B cell (primary cell): ENCODE measurements around the gene SLC35F3. TPM values are rescaled to one million over a fixed set of nuclear protein-coding genes. Genes with fewer than 3 reads are reported as not detected.

Source experiments
- ATAC-seq: fragments of 200-7000 bp; cut with Tn5 transposase; one replicate; pipeline ENCODE4 v1.10.0; 2021; ENCODE audit warnings: low read depth, mild to moderate bottlenecking, moderate number of reproducible peaks, moderate library complexity
- CTCF ChIA-PET: fragments of 350-600 bp; sonication (Branson Sonifier 250); formaldehyde crosslinking; loops from one replicate; lab custom pipeline; 2021; ENCODE audit warnings: antibody characterized with exemption, inconsistent platforms; lab: Charles Lee
- POLR2A ChIA-PET: fragments of 350-600 bp; sonication (Branson Sonifier 250); formaldehyde crosslinking; loops from one replicate; lab custom pipeline; 2021; ENCODE audit warnings: antibody characterized with exemption; lab: Charles Lee
- DNase-seq: peaks from one replicate; pipeline ENCODE4 v3.0.0; 2013
- H2AFZ ChIP-seq: 2 replicates; pipeline ENCODE4 v1.6.1; 2012; ENCODE audit warnings: mild to moderate bottlenecking, low read depth, low read length; ENCODE audit not compliant: insufficient read depth, poor library complexity, severe bottlenecking
- H3K27ac ChIP-seq, 2 donors: 1 replicate in 1 of 2; 2 replicates in 1 of 2; pipeline ENCODE4 v1.5.1; 2012 to 2013; ENCODE audit warnings: low read length in 2 of 2, mild to moderate bottlenecking in 2 of 2, moderate library complexity in 1 of 2
- H3K27me3 ChIP-seq, 4 experiments: fragments of 200-600 bp in 1 of 4; sonication (generic) in 1 of 4; replicated peaks in 1 of 4; 1 replicate in 2 of 4; 2 replicates in 2 of 4; pipeline versions ENCODE4 v1.6.1 to v1.7.0; 2013 to 2016; ENCODE audit warnings: low read length in 3 of 4, mild to moderate bottlenecking in 2 of 4, mixed read lengths in 1 of 4, moderate library complexity in 1 of 4; ENCODE audit not compliant: insufficient read depth in 4 of 4, control insufficient read depth in 3 of 4; ENCODE audit errors: control extremely low read depth in 1 of 4
- H3K36me3 ChIP-seq, 2 experiments: replicated peaks in 1 of 2; 1 replicate in 1 of 2; 2 replicates in 1 of 2; pipeline versions ENCODE4 v1.6.1 to v1.7.1; 2013; ENCODE audit warnings: low read length in 1 of 2; ENCODE audit not compliant: insufficient read depth in 2 of 2, control insufficient read depth in 1 of 2; ENCODE audit errors: control extremely low read depth in 1 of 2, extremely low read depth in 1 of 2
- H3K4me1 ChIP-seq, 2 donors: fragments of 200-600 bp in 1 of 2; sonication (generic) in 1 of 2; 1 replicate in 1 of 2; 2 replicates in 1 of 2; pipeline versions ENCODE4 v1.5.1 to v1.6.1; 2013 to 2017; ENCODE audit warnings: low read length in 2 of 2; ENCODE audit not compliant: control insufficient read depth in 2 of 2, insufficient read depth in 2 of 2
- H3K4me2 ChIP-seq: replicated peaks from 2 replicates; pipeline ENCODE3; 2012; ENCODE audit warnings: mild to moderate bottlenecking, low read depth, low read length; ENCODE audit not compliant: poor library complexity, severe bottlenecking
- H3K4me3 ChIP-seq, 5 experiments: fragments of 200-600 bp in 1 of 5; sonication (generic) in 1 of 5; 1 replicate in 3 of 5; 2 replicates in 2 of 5; pipeline versions ENCODE4 v1.5.1 to v1.7.0; 2011 to 2016; ENCODE audit warnings: low read length in 4 of 5, mild to moderate bottlenecking in 4 of 5, low read depth in 2 of 5, control low read depth in 1 of 5, moderate library complexity in 1 of 5; ENCODE audit not compliant: insufficient read depth in 1 of 5; ENCODE audit errors: control extremely low read depth in 1 of 5, extremely low read depth in 1 of 5
- H3K79me2 ChIP-seq: fragments of 200-600 bp; sonication (generic); one replicate; pipeline ENCODE4 v1.6.0; 2016; ENCODE audit warnings: low read length; ENCODE audit not compliant: control insufficient read depth, insufficient read depth
- H3K9ac ChIP-seq: fragments of 200-600 bp; sonication (generic); 2 replicates; pipeline ENCODE4 v1.6.1; 2017; ENCODE audit warnings: mild to moderate bottlenecking, low read length, moderate library complexity
- H3K9me3 ChIP-seq, 3 donors: one replicate each; pipeline versions ENCODE4 v1.6.1 to v1.7.1; 2013; ENCODE audit warnings: low read length in 2 of 3; ENCODE audit not compliant: control insufficient read depth in 2 of 3, insufficient read depth in 1 of 3; ENCODE audit errors: control extremely low read depth in 1 of 3
- H4K20me1 ChIP-seq: 2 replicates; pipeline ENCODE4 v1.6.0; 2012; ENCODE audit warnings: mild to moderate bottlenecking, low read length; ENCODE audit not compliant: insufficient read depth, control insufficient read depth, poor library complexity, severe bottlenecking
- H3K27ac Mint-ChIP-seq: one replicate; pipeline ENCODE4 v1.8.0; 2021; ENCODE audit warnings: mixed read lengths
- H3K27me3 Mint-ChIP-seq: one replicate; pipeline ENCODE4 v1.8.0; 2021; ENCODE audit warnings: mixed read lengths
- H3K4me1 Mint-ChIP-seq: one replicate; pipeline ENCODE4 v1.8.0; 2021; ENCODE audit warnings: mixed read lengths
- H3K4me3 Mint-ChIP-seq: one replicate; pipeline ENCODE4 v1.8.0; 2021; ENCODE audit warnings: mixed read lengths
- H3K9me3 Mint-ChIP-seq: one replicate; pipeline ENCODE4 v1.8.0; 2022; ENCODE audit warnings: mixed read lengths; ENCODE audit not compliant: insufficient read depth
- EZH2 ChIP-seq: IDR thresholded peaks from 2 replicates; pipeline ENCODE4 v1.6.1; 2012; ENCODE audit warnings: borderline replicate concordance, low read depth, mild to moderate bottlenecking, moderate library complexity, low read length; ENCODE audit not compliant: insufficient read depth, poor library complexity, severe bottlenecking
- WGBS: methylation state at CpG from one replicate; pipeline ENCODE4 v1.1.5; 2013; ENCODE audit warnings: missing lambda C conversion rate; ENCODE audit not compliant: insufficient coverage; 5-methylcytosine and 5-hydroxymethylcytosine counted together
- intact Hi-C: fragments of 100-400 bp; cut with micrococcal nuclease; formaldehyde crosslinking; loops from one replicate; pipeline ENCODE4 v1.10.0; 2022
- polyA plus RNA-seq: library from polyadenylated mRNA; depleted of rRNA; stranded (reverse); fragments of >200 nt; gene quantifications from 2 replicates; pipeline ENCODE4 v1.2.3, GENCODE V29; 2012
- total RNA-seq, 2 donors: library from RNA; stranded (reverse); fragments of 120-200 nt in 1 of 2; gene quantifications; 1 replicate in 1 of 2; 2 replicates in 1 of 2; pipeline versions ENCODE4 v1.2.3 to v1.2.4, GENCODE V29; 2013 to 2022
- TF ChIP-seq, protein P1 (sequence below): fragments of 200-600 bp; IDR thresholded peaks from one replicate; pipeline ENCODE4 v1.8.0; 2022; ENCODE audit warnings: antibody characterized with exemption, mild to moderate bottlenecking

SLC35F3 gene
- total and polyA plus RNA-seq, 2 donors (not counting 1 experiment from before 2014, with no cell fraction given) = not detected

DNA sequence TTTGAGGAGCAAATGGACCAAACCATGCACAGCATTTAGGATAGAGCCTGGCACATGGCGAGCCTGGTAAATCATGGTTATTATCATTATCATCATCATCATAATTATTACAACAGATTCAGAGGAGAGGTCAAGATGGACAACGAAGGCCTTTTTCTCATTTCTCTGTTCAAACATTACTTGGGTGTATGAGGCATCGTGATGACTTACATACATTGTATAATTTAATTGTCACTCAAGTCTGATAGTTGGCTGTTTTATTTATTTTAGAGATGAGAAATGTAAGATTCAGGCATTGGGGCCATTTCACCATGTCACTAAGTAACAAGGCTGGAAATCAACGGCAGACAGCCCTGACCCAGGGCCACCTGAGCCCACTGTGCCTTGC is 68.1 kb downstream of the SLC35F3 start:
- Mint-ChIP-seq H3K4me1 (no peaks in the 10 kb centered on the region), H3K9me3 (no peaks in the 10 kb centered on the region), H3K27me3 (peaks cover 4% of the 10 kb centered on the region), H3K4me3 (no peak overlapping the region), H3K27ac (no peak overlapping the region)
- H3K4me1 ChIP-seq = no peaks in the 10 kb centered on the region
- no peaks in the 10 kb centered on the region for H3K9me3 ChIP-seq
- intact Hi-C loops = no loop called here
- no peak for ATAC-seq
- H3K79me2 ChIP-seq = no peaks in the 10 kb centered on the region
- CTCF ChIA-PET = no interaction called here
- no peak overlapping the region for H3K4me3 ChIP-seq
- H3K9ac ChIP-seq = no peak overlapping the region
- WGBS = 100% methylated on average over 1 of the region's 4 CpGs
- DNase-seq = no peak
- H3K36me3 ChIP-seq = no peaks in the 10 kb centered on the region
- no peak overlapping the region for H3K27ac ChIP-seq
- no peaks in the 10 kb centered on the region for H3K27me3 ChIP-seq
- no peak overlapping the region for H3K4me2 ChIP-seq
- H2AFZ ChIP-seq = no peak overlapping the region
- TF ChIP-seq, protein P1, sequence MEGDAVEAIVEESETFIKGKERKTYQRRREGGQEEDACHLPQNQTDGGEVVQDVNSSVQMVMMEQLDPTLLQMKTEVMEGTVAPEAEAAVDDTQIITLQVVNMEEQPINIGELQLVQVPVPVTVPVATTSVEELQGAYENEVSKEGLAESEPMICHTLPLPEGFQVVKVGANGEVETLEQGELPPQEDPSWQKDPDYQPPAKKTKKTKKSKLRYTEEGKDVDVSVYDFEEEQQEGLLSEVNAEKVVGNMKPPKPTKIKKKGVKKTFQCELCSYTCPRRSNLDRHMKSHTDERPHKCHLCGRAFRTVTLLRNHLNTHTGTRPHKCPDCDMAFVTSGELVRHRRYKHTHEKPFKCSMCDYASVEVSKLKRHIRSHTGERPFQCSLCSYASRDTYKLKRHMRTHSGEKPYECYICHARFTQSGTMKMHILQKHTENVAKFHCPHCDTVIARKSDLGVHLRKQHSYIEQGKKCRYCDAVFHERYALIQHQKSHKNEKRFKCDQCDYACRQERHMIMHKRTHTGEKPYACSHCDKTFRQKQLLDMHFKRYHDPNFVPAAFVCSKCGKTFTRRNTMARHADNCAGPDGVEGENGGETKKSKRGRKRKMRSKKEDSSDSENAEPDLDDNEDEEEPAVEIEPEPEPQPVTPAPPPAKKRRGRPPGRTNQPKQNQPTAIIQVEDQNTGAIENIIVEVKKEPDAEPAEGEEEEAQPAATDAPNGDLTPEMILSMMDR = no peak
- TF ChIP-seq EZH2 = no peak
- POLR2A ChIA-PET = no interaction called here
- no peaks in the 10 kb centered on the region for H4K20me1 ChIP-seq

DNA sequence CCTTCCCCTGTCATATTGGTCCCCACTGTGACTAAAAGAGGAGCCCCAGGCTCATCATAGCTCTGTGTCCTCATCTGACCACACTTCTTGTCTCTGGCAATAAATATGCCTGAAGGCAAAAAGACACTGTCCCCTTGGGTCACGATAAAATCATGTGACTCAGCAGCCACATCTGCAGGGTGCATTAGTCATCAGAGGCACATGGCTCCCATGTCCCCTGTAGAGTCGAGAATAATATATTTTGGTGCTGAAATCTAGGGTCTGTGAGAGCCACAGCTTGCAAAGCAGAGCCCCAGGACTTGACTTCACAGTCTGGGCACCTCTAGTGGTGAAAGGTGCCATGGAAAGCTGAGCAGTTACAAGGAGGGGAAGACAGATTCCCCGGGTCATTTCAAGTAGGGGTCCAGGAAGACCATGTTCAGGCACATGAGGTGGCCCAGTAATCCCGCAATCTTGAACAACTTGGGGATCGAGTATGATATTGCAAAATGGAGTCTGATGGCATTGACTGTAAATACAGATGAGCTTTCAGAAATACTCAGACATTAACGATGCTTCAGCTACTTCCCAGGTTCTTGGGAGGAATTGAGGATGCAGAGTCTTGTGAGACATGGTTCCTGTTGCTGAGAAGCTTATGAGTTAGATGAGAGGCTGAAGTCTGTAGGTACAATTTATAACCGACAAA is 68.6 kb downstream of the SLC35F3 start:
- Mint-ChIP-seq H3K4me3 (no peak overlapping the region), H3K27ac (no peak overlapping the region), H3K9me3 (no peaks in the 10 kb centered on the region), H3K27me3 (peaks cover 4% of the 10 kb centered on the region), H3K4me1 (no peaks in the 10 kb centered on the region)
- H2AFZ ChIP-seq = no peak overlapping the region
- CTCF ChIA-PET = no interaction called here
- no peak overlapping the region for H3K4me2 ChIP-seq
- no peaks in the 10 kb centered on the region for H3K79me2 ChIP-seq
- H3K9ac ChIP-seq = no peak overlapping the region
- H3K4me1 ChIP-seq = no peaks in the 10 kb centered on the region
- no peaks in the 10 kb centered on the region for H3K9me3 ChIP-seq
- H3K4me3 ChIP-seq = no peak overlapping the region
- DNase-seq = no peak
- no peak for ATAC-seq
- no peaks in the 10 kb centered on the region for H4K20me1 ChIP-seq
- 79% methylated on average over 7 of the region's 7 CpGs for WGBS
- H3K27ac ChIP-seq = no peak overlapping the region
- H3K27me3 ChIP-seq = no peaks in the 10 kb centered on the region
- no peaks in the 10 kb centered on the region for H3K36me3 ChIP-seq
- POLR2A ChIA-PET = no interaction called here
- TF ChIP-seq, protein P1 = no peak
- TF ChIP-seq EZH2 = no peak
- intact Hi-C loops = no loop called here
